WTC11 (cell line): ENCODE results near the gene TNC. TPM values are rescaled to one million over a fixed set of nuclear protein-coding genes. Genes with fewer than 3 reads are reported as not detected.

Source experiments
- ATAC-seq: fragments of 200-7000 bp; cut with Tn5 transposase; 2 replicates; pipeline ENCODE4 v1.10.0; 2021; ENCODE audit warnings: mild to moderate bottlenecking, moderate library complexity
- CTCF ChIA-PET: fragments of 300-600 bp; sonication (Branson Sonifier 250); formaldehyde crosslinking; loops from one replicate; lab custom pipeline; 2021; ENCODE audit warnings: antibody characterized with exemption; lab: Charles Lee
- POLR2A ChIA-PET: fragments of 350-600 bp; sonication (Branson Sonifier 250); formaldehyde crosslinking; loops from one replicate; lab custom pipeline; 2021; ENCODE audit warnings: antibody characterized with exemption; lab: Charles Lee
- DNase-seq: peaks from one replicate; pipeline ENCODE4 v3.0.0; 2021; ENCODE audit warnings: low spot score
- H3K27ac Mint-ChIP-seq: 2 replicates; pipeline ENCODE4 v1.8.0; 2021; ENCODE audit warnings: mixed read lengths
- H3K27me3 Mint-ChIP-seq: 2 replicates; pipeline ENCODE4 v1.8.0; 2021; ENCODE audit warnings: low read depth, mild to moderate bottlenecking, moderate library complexity, mixed read lengths
- H3K36me3 Mint-ChIP-seq: 2 replicates; pipeline ENCODE4 v1.8.0; 2021; ENCODE audit warnings: mixed read lengths
- H3K4me1 Mint-ChIP-seq: 2 replicates; pipeline ENCODE4 v1.8.0; 2022; ENCODE audit warnings: mixed read lengths
- H3K4me3 Mint-ChIP-seq: 2 replicates; pipeline ENCODE4 v1.8.0; 2021; ENCODE audit warnings: mild to moderate bottlenecking, moderate library complexity, mixed read lengths
- H3K9me3 Mint-ChIP-seq: 2 replicates; pipeline ENCODE4 v1.8.0; 2021; ENCODE audit warnings: mixed read lengths
- AFF4 ChIP-seq: sonication (generic); formaldehyde crosslinking; IDR thresholded peaks from 2 replicates; pipeline ENCODE4 v1.8.1; 2023; ENCODE audit warnings: mild to moderate bottlenecking, missing genetic modification reagents, borderline replicate concordance
- ARID4B ChIP-seq: sonication (generic); formaldehyde crosslinking; IDR thresholded peaks from 2 replicates; pipeline ENCODE4 v1.8.0; 2023; ENCODE audit warnings: missing genetic modification reagents, mild to moderate bottlenecking, borderline replicate concordance
- ATF1 ChIP-seq: sonication (generic); formaldehyde crosslinking; IDR thresholded peaks from 2 replicates; pipeline ENCODE4 v1.8.1; 2023; ENCODE audit warnings: mild to moderate bottlenecking, moderate library complexity, missing genetic modification reagents
- CREB1 ChIP-seq: sonication (generic); formaldehyde crosslinking; IDR thresholded peaks from 2 replicates; pipeline ENCODE4 v1.8.0; 2023; ENCODE audit warnings: mild to moderate bottlenecking, missing genetic modification reagents
- E2F4 ChIP-seq: sonication (generic); formaldehyde crosslinking; IDR thresholded peaks from 2 replicates; pipeline ENCODE4 v1.8.1; 2022; ENCODE audit warnings: low read depth, mild to moderate bottlenecking, moderate library complexity, missing genetic modification reagents, borderline replicate concordance
- E2F5 ChIP-seq: sonication (generic); formaldehyde crosslinking; IDR thresholded peaks from 2 replicates; pipeline ENCODE4 v1.8.1; 2022; ENCODE audit warnings: mild to moderate bottlenecking, moderate library complexity, missing genetic modification reagents
- ELF4 ChIP-seq: sonication (generic); formaldehyde crosslinking; IDR thresholded peaks from 2 replicates; pipeline ENCODE4 v1.8.1; 2022; ENCODE audit warnings: low read depth, mild to moderate bottlenecking, moderate library complexity, missing genetic modification reagents
- EMX1 ChIP-seq: fragments of 250-450 bp; sonication (Bioruptor Pico); IDR thresholded peaks from 2 replicates; pipeline ENCODE4 v1.8.0; 2021; ENCODE audit warnings: mild to moderate bottlenecking
- FOXJ3 ChIP-seq: sonication (generic); formaldehyde crosslinking; IDR thresholded peaks from 2 replicates; pipeline ENCODE4 v1.9.0; 2021; ENCODE audit warnings: missing genetic modification reagents, mild to moderate bottlenecking, borderline replicate concordance
- FOXP1 ChIP-seq: sonication (generic); formaldehyde crosslinking; IDR thresholded peaks from 2 replicates; pipeline ENCODE4 v1.8.0; 2022; ENCODE audit warnings: missing genetic modification reagents, mild to moderate bottlenecking, moderate library complexity, borderline replicate concordance
- GTF2I ChIP-seq: fragments of 250-450 bp; sonication (Bioruptor Pico); conservative IDR thresholded peaks from 2 replicates; pipeline ENCODE4 v1.4.0; 2021; ENCODE audit warnings: mild to moderate bottlenecking
- JUN ChIP-seq: sonication (generic); formaldehyde crosslinking; IDR thresholded peaks from 2 replicates; pipeline ENCODE4 v1.8.0; 2023; ENCODE audit warnings: mild to moderate bottlenecking, missing genetic modification reagents
- MAX ChIP-seq: sonication (generic); formaldehyde crosslinking; IDR thresholded peaks from 2 replicates; pipeline ENCODE4 v1.8.0; 2022; ENCODE audit warnings: mild to moderate bottlenecking, missing genetic modification reagents
- NR2C2 ChIP-seq: sonication (generic); formaldehyde crosslinking; IDR thresholded peaks from 2 replicates; pipeline ENCODE4 v1.8.0; 2022; ENCODE audit warnings: mild to moderate bottlenecking, missing genetic modification reagents
- SMAD3 ChIP-seq: sonication (generic); formaldehyde crosslinking; IDR thresholded peaks from 2 replicates; pipeline ENCODE4 v1.8.0; 2022; ENCODE audit warnings: missing genetic modification reagents, mild to moderate bottlenecking, borderline replicate concordance
- STAT6 ChIP-seq: sonication (generic); formaldehyde crosslinking; conservative IDR thresholded peaks from 2 replicates; pipeline ENCODE4 v1.8.1; 2023; ENCODE audit warnings: mild to moderate bottlenecking, low read depth, missing genetic modification reagents, moderate library complexity
- USF1 ChIP-seq: sonication (generic); formaldehyde crosslinking; IDR thresholded peaks from 2 replicates; pipeline ENCODE4 v1.8.0; 2022; ENCODE audit warnings: mild to moderate bottlenecking, missing genetic modification reagents
- ZBTB21 ChIP-seq: sonication (generic); formaldehyde crosslinking; IDR thresholded peaks from 2 replicates; pipeline ENCODE4 v1.8.1; 2023; ENCODE audit warnings: mild to moderate bottlenecking, missing genetic modification reagents, borderline replicate concordance
- ZMAT4 ChIP-seq: fragments of 250-450 bp; sonication (Bioruptor Pico); IDR thresholded peaks from 2 replicates; pipeline ENCODE4 v1.9.0; 2021; ENCODE audit warnings: mild to moderate bottlenecking
- ZNF219 ChIP-seq: sonication (generic); formaldehyde crosslinking; IDR thresholded peaks from 2 replicates; pipeline ENCODE4 v1.8.0; 2023; ENCODE audit warnings: missing genetic modification reagents, mild to moderate bottlenecking, borderline replicate concordance
- ZNF423 ChIP-seq: fragments of 250-450 bp; sonication (Bioruptor Pico); IDR thresholded peaks from 2 replicates; pipeline ENCODE4 v2.1.2; 2022; ENCODE audit warnings: mild to moderate bottlenecking, moderate library complexity
- total RNA-seq: library from RNA; stranded (reverse); gene quantifications from 3 replicates; pipeline ENCODE4 v1.2.3, GENCODE V29; 2021

TNC gene
- total RNA-seq, 1 experiment from 2014 or later, result 4.5 TPM

GRCh38 chr9:115069771-115070170 is 48.2 kb downstream of the TNC start (continued):
- TF ChIP-seq E2F5 (CRISPR knock-in tag) (no peak), FOXP1 (CRISPR knock-in tag) (no peak), GTF2I (CRISPR knock-in tag) (no peak), AFF4 (CRISPR knock-in tag) (no peak), ZMAT4 (CRISPR knock-in tag) (no peak), STAT6 (CRISPR knock-in tag) (no peak), MAX (CRISPR knock-in tag) (no peak), FOXJ3 (CRISPR knock-in tag) (no peak), ZBTB21 (CRISPR knock-in tag) (no peak)
- TF ChIP-seq, all 79 proteins: peak for 0

- CTCF ChIA-PET, result no interaction called here
Observed at GRCh38 chr9:115069302-115069701, 48.7 kb downstream of the TNC start.

More at GRCh38 chr9:115069302-115069701, 48.7 kb downstream of the TNC start:
- Mint-ChIP-seq H3K4me3 (no peak overlapping the region), H3K27me3 (peaks cover 8% of the 10 kb centered on the region), H3K4me1 (peaks cover 7% of the 10 kb centered on the region), H3K9me3 (no peaks in the 10 kb centered on the region), H3K27ac (no peak overlapping the region), H3K36me3 (no peaks in the 10 kb centered on the region)
- ATAC-seq (no peak), DNase-seq (no peak)
- TF ChIP-seq E2F4 (no peak), ARID4B (no peak), ZNF219 (no peak), NR2C2 (CRISPR knock-in tag) (no peak), ZNF423 (no peak), USF1 (no peak), MAX (CRISPR knock-in tag) (no peak), SMAD3 (CRISPR knock-in tag) (no peak), JUN (CRISPR knock-in tag) (no peak), ELF4 (CRISPR knock-in tag) (no peak), CREB1 (no peak), EMX1 (CRISPR knock-in tag) (no peak), ATF1 (CRISPR knock-in tag) (no peak)
- POLR2A ChIA-PET, result no interaction called here
